RWPE2 (cell line): Measurements from ENCODE around the gene BAIAP2L1.

Experiments used
- ATAC-seq: fragments of 200-7000 bp; cut with Tn5 transposase; 3 replicates; pipeline ENCODE4 v1.9.1; 2021; ENCODE audit warnings: low read depth
- DNase-seq: peaks from one replicate; pipeline ENCODE4 v3.0.0-alpha.2; 2020; ENCODE audit warnings: low spot score
- H3K27ac ChIP-seq: fragments of 450-650 bp; 2 replicates; pipeline ENCODE4 v1.5.1; 2017; ENCODE audit warnings: mild to moderate bottlenecking; ENCODE audit not compliant: poor library complexity, severe bottlenecking
- H3K27me3 ChIP-seq: fragments of 250-450 bp; sonication (Bioruptor Pico); 2 replicates; pipeline ENCODE4 v1.5.1; 2021; ENCODE audit warnings: mild to moderate bottlenecking, moderate library complexity; ENCODE audit not compliant: insufficient read depth, poor library complexity, severe bottlenecking
- H3K36me3 ChIP-seq: fragments of 250-450 bp; sonication (Bioruptor Pico); 2 replicates; pipeline ENCODE4 v1.5.1; 2020; ENCODE audit warnings: low read depth, mild to moderate bottlenecking, moderate library complexity
- H3K4me1 ChIP-seq: fragments of 250-450 bp; sonication (Bioruptor Pico); 2 replicates; pipeline ENCODE4 v1.5.1; 2021; ENCODE audit warnings: mild to moderate bottlenecking, moderate library complexity; ENCODE audit not compliant: insufficient read depth, poor library complexity, severe bottlenecking
- H3K4me3 ChIP-seq: fragments of 250-450 bp; sonication (Bioruptor Pico); 2 replicates; pipeline ENCODE4 v1.5.1; 2021; ENCODE audit warnings: mild to moderate bottlenecking, moderate library complexity; ENCODE audit not compliant: severe bottlenecking
- H3K9me3 ChIP-seq: fragments of 250-450 bp; sonication (Bioruptor Pico); 2 replicates; pipeline ENCODE4 v1.5.1; 2021; ENCODE audit warnings: mild to moderate bottlenecking, moderate library complexity; ENCODE audit not compliant: severe bottlenecking
- TF ChIP-seq, protein P1 (sequence below): fragments of 450-650 bp; IDR thresholded peaks from one replicate; pipeline ENCODE4 v1.5.1; 2017; ENCODE audit warnings: mild to moderate bottlenecking, moderate library complexity; ENCODE audit not compliant: poor library complexity, severe bottlenecking

BAIAP2L1 gene

DNA sequence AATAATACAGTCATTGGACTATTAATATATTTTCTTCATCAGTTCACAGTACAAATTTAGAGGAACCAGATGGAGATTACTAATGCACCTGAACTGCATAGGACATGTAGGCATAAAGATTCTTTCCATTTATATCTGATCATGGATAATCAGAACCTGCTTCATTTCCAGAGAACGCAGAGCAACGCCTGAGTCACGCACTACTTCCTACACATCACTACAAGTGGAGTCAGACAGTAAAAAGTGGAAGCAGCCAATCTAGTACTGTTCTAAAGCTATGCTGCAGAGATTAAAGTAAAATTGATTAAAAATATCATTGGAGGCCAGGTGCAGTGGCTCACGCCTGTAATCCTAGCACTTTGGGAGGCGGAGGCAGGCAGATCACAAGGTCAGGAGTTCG lies 76.1 kb downstream of the BAIAP2L1 start:
- TF ChIP-seq, protein P1, sequence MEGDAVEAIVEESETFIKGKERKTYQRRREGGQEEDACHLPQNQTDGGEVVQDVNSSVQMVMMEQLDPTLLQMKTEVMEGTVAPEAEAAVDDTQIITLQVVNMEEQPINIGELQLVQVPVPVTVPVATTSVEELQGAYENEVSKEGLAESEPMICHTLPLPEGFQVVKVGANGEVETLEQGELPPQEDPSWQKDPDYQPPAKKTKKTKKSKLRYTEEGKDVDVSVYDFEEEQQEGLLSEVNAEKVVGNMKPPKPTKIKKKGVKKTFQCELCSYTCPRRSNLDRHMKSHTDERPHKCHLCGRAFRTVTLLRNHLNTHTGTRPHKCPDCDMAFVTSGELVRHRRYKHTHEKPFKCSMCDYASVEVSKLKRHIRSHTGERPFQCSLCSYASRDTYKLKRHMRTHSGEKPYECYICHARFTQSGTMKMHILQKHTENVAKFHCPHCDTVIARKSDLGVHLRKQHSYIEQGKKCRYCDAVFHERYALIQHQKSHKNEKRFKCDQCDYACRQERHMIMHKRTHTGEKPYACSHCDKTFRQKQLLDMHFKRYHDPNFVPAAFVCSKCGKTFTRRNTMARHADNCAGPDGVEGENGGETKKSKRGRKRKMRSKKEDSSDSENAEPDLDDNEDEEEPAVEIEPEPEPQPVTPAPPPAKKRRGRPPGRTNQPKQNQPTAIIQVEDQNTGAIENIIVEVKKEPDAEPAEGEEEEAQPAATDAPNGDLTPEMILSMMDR: no peak
- DNase-seq: no peak
- no peak for ATAC-seq
- Histone ChIP-seq H3K27ac (no peak overlapping the region), H3K27me3 (no peaks in the 10 kb centered on the region), H3K4me3 (no peak overlapping the region), H3K4me1 (no peaks in the 10 kb centered on the region), H3K9me3 (no peaks in the 10 kb centered on the region), H3K36me3 (peaks cover 11% of the 10 kb centered on the region)

DNA sequence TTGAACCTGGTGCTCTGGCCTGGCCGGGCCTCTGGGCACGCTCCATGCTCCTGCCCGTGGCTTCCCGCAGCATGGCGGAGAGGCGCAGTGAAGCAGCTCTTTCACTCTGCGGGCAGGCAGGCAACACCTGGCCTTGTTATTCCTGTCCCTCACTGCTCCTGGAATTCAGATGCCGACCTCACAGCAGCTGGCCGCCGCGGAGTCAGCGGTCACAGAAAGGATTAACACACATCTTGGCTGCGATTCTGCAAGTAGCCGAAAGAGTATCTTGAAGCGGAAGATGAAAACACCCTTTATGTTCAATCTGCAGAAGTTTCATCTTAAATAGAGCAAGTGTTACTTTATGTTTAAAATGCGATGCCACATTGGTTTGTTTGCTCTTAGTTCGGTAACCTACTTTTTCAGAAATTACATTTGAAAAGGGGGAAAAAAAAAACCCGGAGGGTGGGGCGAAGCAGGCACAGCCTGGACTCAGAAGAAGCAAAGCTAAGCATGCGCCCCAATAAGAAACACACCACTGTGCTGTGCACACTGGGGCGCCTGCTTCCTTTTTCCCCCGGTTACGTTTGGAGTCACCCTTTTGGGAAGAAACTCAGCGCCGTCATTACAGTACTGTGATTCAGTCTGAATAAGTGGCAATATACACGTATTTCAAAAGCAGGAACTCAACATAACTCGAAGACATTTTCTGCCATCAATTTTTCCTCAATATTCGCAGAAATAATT lies 77.1 kb downstream of the BAIAP2L1 start:
- H3K9me3 ChIP-seq: no peaks in the 10 kb centered on the region
- DNase-seq (no peak), ATAC-seq (no peak)
- H3K4me3 ChIP-seq: no peak overlapping the region
- H3K4me1 ChIP-seq: no peaks in the 10 kb centered on the region
- TF ChIP-seq, protein P1: no peak
- H3K27me3 ChIP-seq: no peaks in the 10 kb centered on the region
- no peak overlapping the region for H3K27ac ChIP-seq
- H3K36me3 ChIP-seq: peaks cover 7% of the 10 kb centered on the region; the same call in 1 of the 2 replicates

DNA sequence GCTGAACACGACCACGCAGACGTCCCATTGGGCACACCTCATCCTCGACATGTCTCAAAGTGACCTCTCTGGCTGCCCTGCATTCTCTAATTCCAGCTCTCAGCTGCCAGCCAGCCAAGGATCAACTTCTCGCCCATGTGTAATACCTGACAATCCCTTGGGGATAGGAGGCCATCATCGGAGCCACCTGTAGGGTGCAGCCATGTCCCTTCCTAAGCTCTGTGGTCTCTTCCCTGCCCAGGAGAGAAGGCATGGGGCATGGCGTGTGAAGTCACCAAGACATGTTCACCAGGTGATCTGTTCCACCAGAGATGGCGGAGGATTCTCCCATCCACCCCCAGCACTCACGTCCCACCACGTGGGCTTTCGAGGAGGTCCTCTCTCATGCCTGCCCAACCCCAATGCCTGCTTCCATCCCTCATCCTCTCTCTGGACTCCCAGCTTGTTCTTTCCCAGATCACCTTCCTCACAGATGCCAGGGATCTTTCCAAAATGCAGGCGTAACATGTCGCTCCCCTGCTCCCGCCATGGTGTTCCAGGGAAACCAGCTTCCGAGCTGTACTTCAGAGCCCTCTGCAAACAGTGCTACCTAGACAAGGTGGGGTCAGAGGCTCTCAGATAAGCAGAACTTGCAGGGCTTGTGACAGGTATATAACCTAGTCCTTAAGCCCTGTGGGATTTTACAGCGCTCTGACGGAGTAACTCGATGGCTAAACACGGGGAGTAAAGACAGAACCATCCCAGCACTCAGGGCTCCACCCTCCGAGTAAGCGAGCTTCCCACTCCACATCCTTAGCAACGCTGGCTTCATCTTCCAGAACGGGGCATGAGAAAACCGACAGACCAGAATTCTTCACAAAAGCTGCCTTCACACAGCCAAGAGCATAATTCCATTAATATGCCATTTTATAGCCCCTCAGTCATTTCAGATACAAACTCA lies 78.3 kb downstream of the BAIAP2L1 start:
- Histone ChIP-seq H3K4me3 (no peak overlapping the region), H3K4me1 (no peaks in the 10 kb centered on the region), H3K36me3 (peaks cover 11% of the 10 kb centered on the region), H3K27ac (no peak overlapping the region), H3K9me3 (no peaks in the 10 kb centered on the region), H3K27me3 (no peaks in the 10 kb centered on the region)
- DNase-seq (no peak), ATAC-seq (no peak)
- TF ChIP-seq, protein P1: no peak

DNA sequence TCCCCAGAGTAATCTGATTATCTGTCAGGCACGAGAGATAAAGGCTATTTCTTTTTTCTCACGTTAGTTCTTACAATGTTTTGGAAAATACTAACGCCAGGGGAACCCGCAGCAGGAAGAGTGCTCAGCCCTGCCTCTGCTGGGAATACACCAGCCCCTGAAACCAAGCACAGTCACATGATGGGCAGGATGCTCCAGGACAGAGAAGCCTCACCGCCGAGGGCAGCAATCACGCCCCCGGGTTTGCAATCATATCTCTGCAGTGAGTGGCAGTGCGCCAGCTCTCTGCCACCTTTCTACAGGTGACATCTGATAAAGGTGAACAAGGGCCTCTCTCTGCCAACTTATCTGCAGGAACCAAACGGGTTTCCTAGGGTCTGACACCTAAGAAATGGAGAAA lies 79.6 kb downstream of the BAIAP2L1 start:
- ATAC-seq (no peak), DNase-seq (no peak)
- Histone ChIP-seq H3K27me3 (no peaks in the 10 kb centered on the region), H3K4me1 (no peaks in the 10 kb centered on the region), H3K9me3 (no peaks in the 10 kb centered on the region), H3K4me3 (no peak overlapping the region), H3K36me3 (peaks cover 16% of the 10 kb centered on the region), H3K27ac (no peak overlapping the region)
- TF ChIP-seq, protein P1: no peak
